ENCODE results near the gene OLFML3. TPM values are rescaled to one million over a fixed set of nuclear protein-coding genes. Genes with fewer than 3 reads are reported as not detected.

Gene OLFML3
- total and polyA plus RNA-seq, 2 of the 8 experiments (the other 6 are each of a cell fraction or from before 2014, with no cell fraction given): 56.0 to 72.3 TPM

GRCh38 chr1:113950908-113951307 lies 28.4 kb upstream of the OLFML3 start (continued):
- TF ChIP-seq YY1 (IDR thresholded peaks at IDR 0.05; ENCODE audit: low read depth, low read length): no peak

All from H1 (cell line).